D721Med (cell line): ENCODE measurements around the gene BIN1.

ENCODE experiments used
- DNase-seq: peaks from one replicate; pipeline ENCODE4 v3.0.0; 2011; ENCODE audit warnings: low spot score; ENCODE audit not compliant: insufficient read length
- FAIRE-seq: peaks from 2 replicates; lab custom pipeline; 2011; peaks lifted over from hg19 to GRCh38; lab: Jason Lieb, UNC
- CTCF ChIP-seq: IDR thresholded peaks from 2 replicates; pipeline ENCODE4 v1.5.1; 2012; ENCODE audit warnings: mild to moderate bottlenecking, control low read depth; ENCODE audit not compliant: insufficient read depth; ENCODE audit errors: missing control alignments

Gene BIN1

GRCh38 chr2:127027715-127028114 is 79.2 kb downstream of the BIN1 start:
- DNase-seq (no peak), FAIRE-seq (no peak)
- TF ChIP-seq CTCF: no peak

GRCh38 chr2:127025359-127026166 is 81.4 kb downstream of the BIN1 start:
- TF ChIP-seq CTCF: peak; percentile 34
- DNase-seq: peak; percentile 64
- peak; percentile 79 for FAIRE-seq

- FAIRE-seq (no peak), DNase-seq (no peak)
- TF ChIP-seq CTCF: no peak
Observed at GRCh38 chr2:127024769-127025358, 82.1 kb downstream of the BIN1 start.

- DNase-seq (no peak), FAIRE-seq (no peak)
- TF ChIP-seq CTCF: no peak
Observed at GRCh38 chr2:127023504-127023903, 83.5 kb downstream of the BIN1 start.

GRCh38 chr2:127022817-127023216 is 84.1 kb downstream of the BIN1 start:
- DNase-seq: no peak
- no peak for TF ChIP-seq CTCF
- FAIRE-seq: no peak

GRCh38 chr2:127020536-127020935 is 86.4 kb downstream of the BIN1 start:
- DNase-seq (no peak), FAIRE-seq (no peak)
- no peak for TF ChIP-seq CTCF

- no peak for FAIRE-seq
- no peak for TF ChIP-seq CTCF
Observed at GRCh38 chr2:127017548-127017947, 89.4 kb downstream of the BIN1 start.

More at GRCh38 chr2:127017548-127017947, 89.4 kb downstream of the BIN1 start:
- DNase-seq: no peak
